ENCODE measurements around the gene SEPTIN5.

SEPTIN5 gene

GRCh38 chr22:19761725-19762567, 47.6 kb downstream of the SEPTIN5 start:
- DNase-seq (ENCODE audit: low spot score) = no peak

- DNase-seq (ENCODE audit: low spot score) = no peak
Measured at GRCh38 chr22:19762568-19763457, 48.5 kb downstream of the SEPTIN5 start.

DNA sequence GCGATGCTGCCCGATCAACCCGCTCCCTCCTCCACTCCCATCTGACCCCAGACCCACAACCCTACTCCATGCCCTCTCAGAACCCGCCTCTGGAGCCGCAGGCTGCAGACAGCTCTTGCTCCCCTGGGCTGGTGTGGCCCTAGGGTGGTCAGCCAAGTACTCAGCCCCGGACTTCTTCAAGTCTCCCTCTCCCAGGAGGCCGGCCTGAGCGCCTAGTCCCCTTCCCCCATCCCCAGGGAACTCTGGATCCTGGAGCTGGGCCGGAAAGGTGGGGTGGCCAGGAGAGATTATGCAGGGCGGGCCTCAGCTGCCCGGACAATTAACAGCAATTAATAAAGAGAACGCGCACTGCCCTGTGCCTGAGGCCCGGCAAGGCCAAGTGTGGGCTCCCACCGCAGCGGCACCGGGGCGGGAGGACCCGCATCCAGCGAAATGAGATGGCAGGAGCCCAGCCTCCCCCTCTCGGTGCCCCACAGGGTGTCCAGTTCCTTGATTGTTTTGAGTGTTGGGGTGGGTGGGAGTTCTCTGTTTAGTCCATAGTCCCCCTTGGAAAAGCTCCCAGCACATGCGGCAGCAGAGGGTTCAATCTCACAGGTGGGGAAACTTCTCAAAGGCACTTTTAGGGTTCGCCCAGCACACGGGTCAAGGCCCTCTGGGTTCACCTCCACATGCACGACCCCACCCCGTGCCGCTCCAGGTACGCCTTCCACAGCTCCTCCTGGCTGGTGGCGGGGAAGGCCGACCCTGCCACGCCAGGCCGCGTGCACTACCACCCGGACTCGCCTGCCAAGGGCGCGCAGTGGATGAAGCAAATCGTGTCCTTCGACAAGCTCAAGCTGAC, 49.4 kb downstream of the SEPTIN5 start:
- DNase-seq (ENCODE audit: low spot score) = no peak

- no peak for DNase-seq (ENCODE audit: low spot score)
Measured at GRCh38 chr22:19764299-19764593, 49.9 kb downstream of the SEPTIN5 start.

DNA sequence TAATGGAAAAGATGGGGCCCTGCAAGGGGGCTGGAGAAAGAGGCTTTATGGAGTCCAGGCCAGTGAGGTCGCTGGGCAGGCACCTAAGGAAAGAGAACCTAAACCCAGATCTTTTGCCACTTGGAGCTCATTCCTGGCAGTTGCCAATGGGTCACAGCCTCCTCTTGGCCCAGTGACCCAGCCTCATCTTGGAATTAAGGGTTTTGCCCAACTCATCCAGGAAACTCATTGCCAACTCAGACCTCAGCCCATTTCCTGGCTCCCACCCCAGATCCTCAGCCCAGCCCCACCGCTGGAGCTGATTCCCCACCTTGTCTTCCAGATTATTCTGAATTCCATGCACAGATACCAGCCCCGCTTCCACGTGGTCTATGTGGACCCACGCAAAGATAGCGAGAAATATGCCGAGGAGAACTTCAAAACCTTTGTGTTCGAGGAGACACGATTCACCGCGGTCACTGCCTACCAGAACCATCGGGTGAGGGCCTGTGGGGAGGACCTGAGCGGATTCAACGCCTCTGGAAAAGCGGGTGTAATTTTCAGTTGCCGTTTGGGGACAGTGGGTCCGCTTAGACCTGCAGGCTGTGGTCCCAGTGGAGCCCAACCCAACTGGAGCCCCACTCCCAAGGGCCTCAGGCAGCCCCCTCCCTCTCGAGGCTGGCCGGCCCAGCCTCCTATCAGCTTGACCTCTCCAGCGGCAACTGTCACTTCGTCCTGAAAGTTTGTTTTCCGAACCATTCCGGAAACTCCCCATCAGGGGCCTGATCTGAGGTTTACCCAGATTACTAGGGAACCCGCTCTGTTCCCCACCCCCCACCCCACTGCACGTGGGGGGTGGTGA, 50.6 kb downstream of the SEPTIN5 start:
- DNase-seq (ENCODE audit: low spot score) = no peak

GRCh38 chr22:19765477-19766239, 51.4 kb downstream of the SEPTIN5 start:
- peak; percentile 50 for DNase-seq (ENCODE audit: low spot score)

- DNase-seq (ENCODE audit: low spot score) = no peak
Measured at GRCh38 chr22:19766240-19766510, 51.9 kb downstream of the SEPTIN5 start.

- DNase-seq (ENCODE audit: low spot score) = peak; percentile 57
Measured at GRCh38 chr22:19766511-19767426, 52.5 kb downstream of the SEPTIN5 start.

GRCh38 chr22:19767427-19768341, 53.4 kb downstream of the SEPTIN5 start:
- no peak for DNase-seq (ENCODE audit: low spot score)

- no peak for DNase-seq (ENCODE audit: low spot score)
Measured at GRCh38 chr22:19769393-19769715, 55.1 kb downstream of the SEPTIN5 start.

DNA sequence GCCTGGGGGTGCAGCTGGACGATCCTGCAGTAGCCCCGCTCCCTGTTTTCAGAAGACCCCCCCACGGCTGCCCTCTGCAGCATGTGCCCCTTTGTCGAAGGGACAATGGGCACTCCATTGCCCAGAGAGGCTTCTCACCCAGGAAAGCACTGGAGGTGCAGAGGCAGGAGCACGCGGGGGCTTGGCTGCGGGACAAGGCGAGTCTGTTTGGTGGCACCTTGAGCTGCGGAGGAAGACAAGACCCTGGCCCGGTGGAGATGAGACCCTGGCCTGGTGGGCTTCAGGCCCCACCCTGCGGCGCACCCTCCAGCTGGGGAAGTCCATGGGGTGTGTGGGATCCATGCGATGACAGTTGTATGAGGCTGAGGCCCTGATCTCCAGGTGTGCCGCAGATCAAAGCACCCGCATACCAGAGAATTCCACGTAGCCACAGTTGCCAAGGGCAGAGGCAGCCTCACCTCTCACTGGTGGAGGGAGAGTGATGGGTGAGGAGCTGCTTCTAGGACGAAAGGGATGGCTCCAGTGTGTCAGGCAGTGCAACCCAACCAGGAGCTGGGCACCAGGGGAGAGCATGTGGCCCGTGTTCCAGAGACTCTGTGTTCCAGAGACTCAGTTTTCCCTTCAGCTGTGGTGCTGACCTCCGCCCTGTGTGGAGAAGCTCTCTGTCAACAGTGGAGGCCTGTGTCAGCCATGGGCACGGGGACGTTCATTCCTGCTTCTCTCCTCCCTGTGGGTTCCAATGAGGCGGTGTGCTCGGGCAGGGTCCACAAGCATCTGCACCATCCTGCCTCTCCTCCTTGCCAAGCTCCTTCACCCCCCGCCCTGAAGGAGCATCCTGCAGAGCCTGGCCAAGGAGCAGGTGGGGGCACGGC, 56.3 kb downstream of the SEPTIN5 start:
- no peak for DNase-seq (ENCODE audit: low spot score)

DNA sequence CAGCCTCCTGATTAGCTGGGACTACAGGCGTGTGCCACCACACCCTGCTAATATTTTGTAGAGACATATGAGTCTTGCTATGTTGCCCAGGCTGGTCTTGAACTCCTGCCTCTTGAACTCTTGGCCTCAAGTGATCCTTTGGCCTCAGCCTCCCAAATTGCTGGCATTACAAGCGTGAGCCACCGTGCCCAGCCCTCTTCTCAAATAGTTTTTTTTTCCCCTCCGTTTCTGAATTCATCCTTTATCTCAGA, 58.0 kb downstream of the SEPTIN5 start:
- DNase-seq (ENCODE audit: low spot score) = no peak

Data from AG08396 (cell line).